ENCODE measurements around the gene GPAT3. TPM values are rescaled to one million over a fixed set of nuclear protein-coding genes. Genes with fewer than 3 reads are reported as not detected.

Gene GPAT3
- total RNA-seq, 4 donors from 2014 or later: 2.3 to 7.3 (median 4.5) TPM

DNA sequence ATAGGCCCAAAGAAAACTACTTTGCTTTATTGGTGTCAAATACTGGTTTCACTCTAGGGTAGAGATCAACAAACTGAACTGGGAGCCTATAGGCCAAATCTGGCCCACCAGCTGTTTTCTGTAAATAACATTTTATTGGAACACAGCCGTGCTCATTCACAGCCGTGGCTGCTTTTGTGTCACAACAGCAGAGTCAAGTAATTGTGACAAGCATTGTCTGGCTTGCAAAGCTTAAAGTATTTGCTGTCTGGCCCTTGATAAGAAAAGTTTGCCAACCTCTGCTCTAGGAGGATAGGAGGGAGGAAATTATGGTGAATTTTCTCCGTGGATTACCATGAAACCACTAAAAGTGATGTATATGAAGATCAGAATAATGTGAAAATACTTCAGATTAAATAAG is 53.4 kb downstream of the GPAT3 start:
- Histone ChIP-seq H3K27me3 (no peaks in the 10 kb centered on the region), H3K36me3 (no peaks in the 10 kb centered on the region), H3K4me3 (no peak overlapping the region), H3K9me3 (no peaks in the 10 kb centered on the region), H3K4me1 (no peaks in the 10 kb centered on the region), H3K27ac (no peak overlapping the region)
- DNase-seq (ENCODE audit: low spot score in 2 of 2): no peak
- TF ChIP-seq, protein P1, sequence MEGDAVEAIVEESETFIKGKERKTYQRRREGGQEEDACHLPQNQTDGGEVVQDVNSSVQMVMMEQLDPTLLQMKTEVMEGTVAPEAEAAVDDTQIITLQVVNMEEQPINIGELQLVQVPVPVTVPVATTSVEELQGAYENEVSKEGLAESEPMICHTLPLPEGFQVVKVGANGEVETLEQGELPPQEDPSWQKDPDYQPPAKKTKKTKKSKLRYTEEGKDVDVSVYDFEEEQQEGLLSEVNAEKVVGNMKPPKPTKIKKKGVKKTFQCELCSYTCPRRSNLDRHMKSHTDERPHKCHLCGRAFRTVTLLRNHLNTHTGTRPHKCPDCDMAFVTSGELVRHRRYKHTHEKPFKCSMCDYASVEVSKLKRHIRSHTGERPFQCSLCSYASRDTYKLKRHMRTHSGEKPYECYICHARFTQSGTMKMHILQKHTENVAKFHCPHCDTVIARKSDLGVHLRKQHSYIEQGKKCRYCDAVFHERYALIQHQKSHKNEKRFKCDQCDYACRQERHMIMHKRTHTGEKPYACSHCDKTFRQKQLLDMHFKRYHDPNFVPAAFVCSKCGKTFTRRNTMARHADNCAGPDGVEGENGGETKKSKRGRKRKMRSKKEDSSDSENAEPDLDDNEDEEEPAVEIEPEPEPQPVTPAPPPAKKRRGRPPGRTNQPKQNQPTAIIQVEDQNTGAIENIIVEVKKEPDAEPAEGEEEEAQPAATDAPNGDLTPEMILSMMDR (IDR thresholded peaks at IDR 0.05): no peak
- TF ChIP-seq EP300 (IDR thresholded peaks at IDR 0.05): no peak
- no peak for TF ChIP-seq POLR2A (IDR thresholded peaks at IDR 0.05)
- no peak for TF ChIP-seq POLR2AphosphoS5 (IDR thresholded peaks at IDR 0.05)
- 59% methylated on average over 3 of the region's 3 CpGs for WGBS

DNA sequence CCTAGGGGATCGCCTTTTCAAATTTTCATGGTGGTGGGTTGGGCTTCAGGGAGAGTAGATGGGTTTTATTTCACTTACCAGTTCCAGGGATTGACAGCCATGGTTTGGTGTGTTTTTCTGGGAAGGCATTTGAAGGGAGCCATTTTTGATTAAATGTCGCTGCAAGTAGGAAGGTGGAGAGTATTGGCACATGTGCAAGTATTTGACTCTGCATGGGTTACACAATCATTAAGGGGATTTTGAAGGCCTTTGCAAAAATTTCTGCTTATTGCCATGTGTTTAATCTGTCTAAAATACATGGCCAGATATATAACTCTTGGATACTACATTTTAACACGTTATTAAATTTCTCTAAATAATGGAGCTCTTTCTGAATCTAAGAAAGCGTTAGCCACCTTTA is 55.1 kb downstream of the GPAT3 start:
- 83% methylated on average over 4 of the region's 4 CpGs for WGBS
- Histone ChIP-seq H3K9me3 (no peaks in the 10 kb centered on the region), H3K4me1 (no peaks in the 10 kb centered on the region), H3K4me3 (no peak overlapping the region), H3K36me3 (no peaks in the 10 kb centered on the region), H3K27ac (no peak overlapping the region), H3K27me3 (no peaks in the 10 kb centered on the region)
- no peak for DNase-seq (ENCODE audit: low spot score in 2 of 2)
- TF ChIP-seq POLR2A (IDR thresholded peaks at IDR 0.05): no peak

GRCh38 chr4:83591730-83592129 is 55.8 kb downstream of the GPAT3 start:
- Histone ChIP-seq H3K4me3 (no peak overlapping the region), H3K4me1 (no peaks in the 10 kb centered on the region), H3K36me3 (no peaks in the 10 kb centered on the region), H3K27ac (no peak overlapping the region), H3K9me3 (no peaks in the 10 kb centered on the region), H3K27me3 (no peaks in the 10 kb centered on the region)
- TF ChIP-seq POLR2A (IDR thresholded peaks at IDR 0.05) (no peak), POLR2AphosphoS5 (IDR thresholded peaks at IDR 0.05) (no peak), EP300 (IDR thresholded peaks at IDR 0.05) (no peak)
- TF ChIP-seq, protein P1 (IDR thresholded peaks at IDR 0.05): no peak
- WGBS: 90% methylated on average over 1 of the region's 1 CpG
- no peak for DNase-seq (ENCODE audit: low spot score in 2 of 2)

DNA sequence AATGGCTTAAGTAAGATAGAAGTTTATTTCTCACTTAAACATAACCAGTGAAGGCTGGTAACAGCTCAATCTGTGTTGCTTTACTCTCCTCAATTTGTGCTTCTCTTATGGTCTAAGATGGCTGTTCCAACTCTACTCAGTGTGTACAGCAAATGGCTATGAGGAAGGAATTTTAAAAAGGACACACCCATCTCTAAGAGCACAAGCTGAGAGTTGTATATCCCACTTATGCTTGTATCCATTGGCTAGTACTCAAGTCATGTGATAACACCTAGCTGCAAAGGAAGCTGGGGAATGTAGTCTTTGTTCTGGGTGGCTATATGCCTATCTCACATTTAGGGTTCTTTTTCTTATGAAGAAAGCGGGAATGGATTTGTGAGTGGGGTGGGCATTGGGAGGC is 63.3 kb downstream of the GPAT3 start:
- Histone ChIP-seq H3K36me3 (no peaks in the 10 kb centered on the region), H3K4me1 (no peaks in the 10 kb centered on the region), H3K27ac (no peak overlapping the region), H3K27me3 (no peaks in the 10 kb centered on the region), H3K4me3 (no peak overlapping the region), H3K9me3 (no peaks in the 10 kb centered on the region)
- no peak for DNase-seq (ENCODE audit: low spot score in 2 of 2)
- TF ChIP-seq, protein P1 (IDR thresholded peaks at IDR 0.05): no peak
- no peak for TF ChIP-seq POLR2A (IDR thresholded peaks at IDR 0.05)
- no peak for TF ChIP-seq EP300 (IDR thresholded peaks at IDR 0.05)
- TF ChIP-seq POLR2AphosphoS5 (IDR thresholded peaks at IDR 0.05): no peak
- WGBS: 85% methylated on average over 1 of the region's 1 CpG

GRCh38 chr4:83603129-83603528 is 67.2 kb downstream of the GPAT3 start:
- Histone ChIP-seq H3K27me3 (no peaks in the 10 kb centered on the region), H3K9me3 (no peaks in the 10 kb centered on the region), H3K27ac (no peak overlapping the region), H3K4me3 (no peak overlapping the region), H3K36me3 (no peaks in the 10 kb centered on the region), H3K4me1 (no peaks in the 10 kb centered on the region)
- TF ChIP-seq, protein P1 (IDR thresholded peaks at IDR 0.05): no peak
- no peak for TF ChIP-seq POLR2A (IDR thresholded peaks at IDR 0.05)
- no peak for TF ChIP-seq POLR2AphosphoS5 (IDR thresholded peaks at IDR 0.05)
- no peak for TF ChIP-seq EP300 (IDR thresholded peaks at IDR 0.05)
- WGBS: 90% methylated on average over 3 of the region's 3 CpGs
- DNase-seq (ENCODE audit: low spot score in 2 of 2): no peak

GRCh38 chr4:83604321-83604720 is 68.4 kb downstream of the GPAT3 start:
- Histone ChIP-seq H3K27ac (no peak overlapping the region), H3K9me3 (no peaks in the 10 kb centered on the region), H3K4me3 (no peak overlapping the region), H3K27me3 (no peaks in the 10 kb centered on the region), H3K36me3 (no peaks in the 10 kb centered on the region), H3K4me1 (no peaks in the 10 kb centered on the region)
- no peak for DNase-seq (ENCODE audit: low spot score in 2 of 2)
- WGBS: 79% methylated on average over 2 of the region's 2 CpGs
- TF ChIP-seq POLR2A (IDR thresholded peaks at IDR 0.05) (no peak), EP300 (IDR thresholded peaks at IDR 0.05) (no peak), POLR2AphosphoS5 (IDR thresholded peaks at IDR 0.05) (no peak)
